H1 (cell line): ENCODE results near the gene SLC1A5. TPM values are rescaled to one million over a fixed set of nuclear protein-coding genes. Genes with fewer than 3 reads are reported as not detected.

ENCODE experiments used
- CTCF ChIA-PET: fragments of 300-600 bp; sonication (Branson Sonifier 250); formaldehyde crosslinking; loops from one replicate; lab custom pipeline; 2021; ENCODE audit not compliant: partially characterized antibody; lab: Charles Lee
- POLR2A ChIA-PET: fragments of 300-600 bp; sonication (Branson Sonifier 250); formaldehyde crosslinking; loops from one replicate; lab custom pipeline; 2021; ENCODE audit warnings: inconsistent platforms; ENCODE audit not compliant: partially characterized antibody; lab: Charles Lee
- DNase-seq, 2 experiments: peaks; one replicate each; pipeline versions ENCODE4 v3.0.0 to v3.0.0-alpha.2; 2010 to 2022; ENCODE audit warnings: low spot score in 2 of 2, low read depth in 1 of 2, mixed read lengths in 1 of 2
- FAIRE-seq: peaks from 2 replicates; lab custom pipeline; 2011; peaks lifted over from hg19 to GRCh38; lab: Jason Lieb, UNC
- H2AFZ ChIP-seq: 2 replicates; pipeline ENCODE4 v1.8.1; 2012; ENCODE audit warnings: low read length, inconsistent platforms
- H2AK5ac ChIP-seq: 2 replicates; pipeline ENCODE4 v1.6.1; 2013; ENCODE audit warnings: low read depth, low read length
- H2BK120ac ChIP-seq: replicated peaks from 2 replicates; pipeline ENCODE3; 2013; ENCODE audit warnings: low read depth, low read length, inconsistent platforms
- H2BK12ac ChIP-seq: 2 replicates; pipeline ENCODE4 v1.6.1; 2013; ENCODE audit warnings: low read depth, low read length
- H2BK15ac ChIP-seq: 2 replicates; pipeline ENCODE4 v1.6.1; 2013; ENCODE audit warnings: low read length
- H2BK20ac ChIP-seq: 2 replicates; pipeline ENCODE4 v1.6.1; 2013; ENCODE audit warnings: low read length
- H2BK5ac ChIP-seq: 2 replicates; pipeline ENCODE4 v1.6.1; 2013; ENCODE audit warnings: low read depth, low read length
- H3K14ac ChIP-seq: 2 replicates; pipeline ENCODE4 v1.6.1; 2013; ENCODE audit warnings: inconsistent platforms; ENCODE audit not compliant: insufficient read length
- H3K18ac ChIP-seq: 2 replicates; pipeline ENCODE4 v1.6.1; 2013; ENCODE audit warnings: low read length; ENCODE audit errors: extremely low read depth
- H3K23ac ChIP-seq: 2 replicates; pipeline ENCODE4 v1.6.1; 2013; ENCODE audit warnings: inconsistent platforms; ENCODE audit not compliant: insufficient read length
- H3K23me2 ChIP-seq: 2 replicates; pipeline ENCODE4 v1.6.1; 2013; ENCODE audit warnings: low read depth, low read length
- H3K27ac ChIP-seq: 2 replicates; pipeline ENCODE4 v1.6.1; 2011; ENCODE audit warnings: low read depth, low read length, inconsistent platforms
- H3K27me3 ChIP-seq, 4 experiments: replicated peaks in 1 of 4; 1 replicate in 1 of 4; 2 replicates in 3 of 4; pipeline versions ENCODE4 v1.6.1 to v1.8.1; 2011 to 2013; ENCODE audit warnings: low read length in 3 of 4, mild to moderate bottlenecking in 3 of 4, inconsistent platforms in 2 of 4, mixed read lengths in 2 of 4, moderate library complexity in 1 of 4; ENCODE audit not compliant: control insufficient read depth in 3 of 4, insufficient read depth in 3 of 4; ENCODE audit errors: extremely low read depth in 1 of 4
- H3K36me3 ChIP-seq, 4 experiments: 2 replicates each; pipeline versions ENCODE4 v1.6.1 to v1.8.1; 2011 to 2013; ENCODE audit warnings: mild to moderate bottlenecking in 4 of 4, low read length in 3 of 4, moderate library complexity in 2 of 4, control low read depth in 1 of 4, inconsistent platforms in 1 of 4; ENCODE audit not compliant: insufficient read depth in 4 of 4, control insufficient read depth in 2 of 4
- H3K4ac ChIP-seq: replicated peaks from 2 replicates; pipeline ENCODE3; 2013; ENCODE audit warnings: low read length, low read depth, mixed read lengths, inconsistent platforms; ENCODE audit not compliant: insufficient read length
- H3K4me1 ChIP-seq, 4 experiments: replicated peaks in 1 of 4; 1 replicate in 1 of 4; 2 replicates in 3 of 4; pipeline versions ENCODE4 v1.6.1 to v1.8.1; 2011 to 2013; ENCODE audit warnings: low read length in 3 of 4, inconsistent platforms in 2 of 4, mixed read lengths in 1 of 4; ENCODE audit not compliant: insufficient read depth in 4 of 4, control insufficient read depth in 3 of 4
- H3K4me2 ChIP-seq, 2 experiments: 2 replicates each; pipeline versions ENCODE4 v1.6.1 to v1.8.1; 2011 to 2013; ENCODE audit warnings: low read depth in 2 of 2, low read length in 2 of 2, control low read depth in 1 of 2, inconsistent platforms in 1 of 2, mild to moderate bottlenecking in 1 of 2; ENCODE audit not compliant: insufficient read depth in 1 of 2
- H3K4me3 ChIP-seq, 4 experiments: fragments of 200-600, 300-600 bp in 1 of 4; sonication (generic), shearing (Covaris generic), sonication (Bioruptor Twin) in 1 of 4; 2 replicates each; pipeline versions ENCODE4 v1.5.1 to v1.8.1; 2011 to 2016; ENCODE audit warnings: low read length in 4 of 4, low read depth in 3 of 4, control low read depth in 2 of 4, inconsistent platforms in 2 of 4, mild to moderate bottlenecking in 2 of 4, mixed read lengths in 1 of 4, moderate library complexity in 1 of 4; ENCODE audit not compliant: insufficient read depth in 2 of 4; ENCODE audit errors: extremely low read depth in 1 of 4
- H3K56ac ChIP-seq: replicated peaks from 2 replicates; pipeline ENCODE3; 2013; ENCODE audit warnings: low read depth, mild to moderate bottlenecking, mixed read lengths, low read length, inconsistent platforms; ENCODE audit not compliant: insufficient read length
- H3K79me1 ChIP-seq: 2 replicates; pipeline ENCODE4 v1.6.1; 2013; ENCODE audit warnings: low read depth, low read length, control low read depth
- H3K79me2 ChIP-seq, 2 experiments: 2 replicates each; pipeline versions ENCODE4 v1.6.1 to v1.8.1; 2012 to 2013; ENCODE audit warnings: low read length in 2 of 2, mild to moderate bottlenecking in 2 of 2, inconsistent platforms in 1 of 2; ENCODE audit not compliant: insufficient read depth in 2 of 2, control insufficient read depth in 1 of 2
- H3K9ac ChIP-seq, 4 experiments: replicated peaks in 1 of 4; 1 replicate in 1 of 4; 2 replicates in 3 of 4; pipeline versions ENCODE4 v1.6.1 to v1.8.1; 2011 to 2013; ENCODE audit warnings: low read depth in 3 of 4, low read length in 3 of 4, control low read depth in 2 of 4, mild to moderate bottlenecking in 2 of 4, moderate library complexity in 2 of 4, inconsistent platforms in 1 of 4; ENCODE audit errors: extremely low read depth in 1 of 4
- H3K9me3 ChIP-seq, 2 experiments: 2 replicates each; pipeline versions ENCODE4 v1.6.1 to v1.8.1; 2012 to 2013; ENCODE audit warnings: mild to moderate bottlenecking in 2 of 2, moderate library complexity in 2 of 2, control low read depth in 1 of 2, inconsistent platforms in 1 of 2, low read depth in 1 of 2, low read length in 1 of 2, mixed read lengths in 1 of 2; ENCODE audit not compliant: insufficient read depth in 2 of 2
- H4K20me1 ChIP-seq, 2 experiments: replicated peaks in 1 of 2; 2 replicates each; pipeline versions ENCODE3 to v1.8.1; 2011 to 2013; ENCODE audit warnings: inconsistent platforms in 2 of 2, low read length in 2 of 2, mild to moderate bottlenecking in 1 of 2; ENCODE audit not compliant: insufficient read depth in 2 of 2, control insufficient read depth in 1 of 2
- H4K5ac ChIP-seq: 2 replicates; pipeline ENCODE4 v1.6.1; 2013; ENCODE audit warnings: low read length, low read depth, mixed read lengths, inconsistent platforms; ENCODE audit not compliant: insufficient read length
- H4K8ac ChIP-seq: 2 replicates; pipeline ENCODE4 v1.8.0; 2013; ENCODE audit warnings: mild to moderate bottlenecking, moderate library complexity, low read length, inconsistent platforms; ENCODE audit not compliant: insufficient read depth; ENCODE audit errors: extremely low read depth
- H4K91ac ChIP-seq: replicated peaks from 2 replicates; pipeline ENCODE3; 2013; ENCODE audit warnings: low read length, mixed read lengths, inconsistent platforms; ENCODE audit not compliant: insufficient read length
- BACH1 ChIP-seq: IDR thresholded peaks from 2 replicates; pipeline ENCODE4 v1.6.1; 2012; ENCODE audit warnings: low read length, improper control_type of control experiment
- CBX5 ChIP-seq: fragments of 300-800, 300-1000 bp; sonication (generic); IDR thresholded peaks from 2 replicates; pipeline ENCODE4 v1.7.1; 2016; ENCODE audit warnings: antibody characterized with exemption, low read length, low read depth
- CREB1 ChIP-seq: IDR thresholded peaks from 2 replicates; pipeline ENCODE4 v1.6.1; 2012; ENCODE audit warnings: inconsistent platforms
- CTBP2 ChIP-seq: IDR thresholded peaks from 2 replicates; pipeline ENCODE4 v1.7.0; 2011; ENCODE audit warnings: borderline replicate concordance, mild to moderate bottlenecking, moderate library complexity, mixed read lengths, low read length; ENCODE audit not compliant: insufficient read depth, insufficient read length
- PHF8 ChIP-seq: fragments of 200-600 bp; sonication (generic); conservative IDR thresholded peaks from 2 replicates; pipeline ENCODE4 v1.7.1; 2012; ENCODE audit warnings: low read depth, mild to moderate bottlenecking, inconsistent platforms, low read length, moderate library complexity
- RXRA ChIP-seq: IDR thresholded peaks from 2 replicates; pipeline ENCODE4 v1.6.1; 2011; ENCODE audit warnings: low read depth, mild to moderate bottlenecking, low read length, moderate library complexity; ENCODE audit not compliant: insufficient read depth
- TAF7 ChIP-seq: optimal IDR thresholded peaks from 2 replicates; pipeline ENCODE3; 2011; ENCODE audit warnings: low read depth, mild to moderate bottlenecking, inconsistent platforms, low read length, moderate library complexity, borderline replicate concordance
- WGBS, 2 experiments: shearing (Covaris generic) in 1 of 2; methylation state at CpG; one replicate each; pipeline versions ENCODE4 v1.1.6 to v1.1.7; 2013 to 2015; ENCODE audit warnings: low lambda C conversion rate in 2 of 2, mixed read lengths in 2 of 2, inconsistent platforms in 1 of 2, low coverage in 1 of 2, missing lambda C conversion rate in 1 of 2; ENCODE audit not compliant: insufficient replicate concordance in 2 of 2, insufficient coverage in 1 of 2, insufficient read length in 1 of 2; ENCODE audit errors: extremely low coverage in 1 of 2, missing lambda C conversion rate in 1 of 2; 5-methylcytosine and 5-hydroxymethylcytosine counted together
- polyA plus RNA-seq, 7 experiments: library from polyadenylated mRNA; depleted of rRNA in 3 of 7; stranded (reverse) in 5 of 7; unstranded in 2 of 7; fragments of >200 nt in 5 of 7; fragments of 200-250 nt in 2 of 7; gene quantifications; 1 replicate in 5 of 7; 2 replicates in 1 of 7; 4 replicates in 1 of 7; pipeline versions ENCODE4 v1.2.1 to v1.2.3, GENCODE V29; 2011 to 2013; ENCODE audit warnings: missing spikeins in 2 of 7, mixed read lengths in 2 of 7
- total RNA-seq: library from RNA; stranded (reverse); fragmentation: NEBNext Ultra II Directional; extraction: Animal tissue kit (Norgen Biotek cat#: 25700); gene quantifications from 2 replicates; pipeline ENCODE4 v1.2.1, GENCODE V29; 2021

Gene SLC1A5
- total and polyA plus RNA-seq, 2 of the 8 experiments (the other 6 are each of a cell fraction or from before 2014, with no cell fraction given): 291 to 351 TPM

GRCh38 chr19:46745030-46745429 lies 43.4 kb downstream of the SLC1A5 start:
- Histone ChIP-seq H2BK15ac (0 out of 2 replicates have a peak overlapping the region, but pooled peaks have one; percentile 46), H4K91ac (no peak overlapping the region), H2BK5ac (0 out of 2 replicates have a peak overlapping the region, but pooled peaks have one; percentile 81), H3K23ac (peak overlapping the region; percentile 2), H2BK20ac (no peak overlapping the region), H3K4me3 (peak overlapping the region; percentile 84 to 97 (median 93)), H3K79me2 (peaks cover 46 to 59% of the 10 kb centered on the region in 2 experiments), H2BK120ac (no peak overlapping the region), H3K9me3 (no peaks in the 10 kb centered on the region), H3K4me1 (peaks cover 0 to 14% (median 4%) of the 10 kb centered on the region in 4 experiments; a peak in 6 of 7 replicates), H2BK12ac (0 out of 2 replicates have a peak overlapping the region, but pooled peaks have one; percentile 7), H2AK5ac (no peak overlapping the region), H4K8ac (no peak overlapping the region), H4K5ac (no peak overlapping the region), H3K9ac (peak overlapping the region; percentile 50 to 89 (median 85)), H3K4me2 (peak overlapping the region; percentile 94 to 96), H3K23me2 (peaks cover 11% of the 10 kb centered on the region), H3K36me3 (peaks cover 0 to 6% (median 1%) of the 10 kb centered on the region in 4 experiments; a peak in 2 of 8 replicates), H3K14ac (no peak overlapping the region), H4K20me1 (peaks cover 34 to 37% of the 10 kb centered on the region in 2 experiments), H3K27me3 (no peaks in the 10 kb centered on the region), H3K79me1 (peaks cover 12% of the 10 kb centered on the region), H3K27ac (peak overlapping the region; percentile 85), H3K4ac (no peak overlapping the region), H3K56ac (peak overlapping the region; percentile 42), H3K18ac (peak overlapping the region; percentile 25; the same call in 1 of the 2 replicates), H2AFZ (no peak overlapping the region)
- FAIRE-seq: no peak
- 43% methylated on average over 8 of the region's 8 CpGs; no CpG with 5 or more reads in 1 of the 2 experiments for WGBS, 2 experiments
- DNase-seq: no peak
- ChIA-PET POLR2A (interaction anchor here (0.8 to 2.1 kb wide), 7 partner anchors 12 to 368 kb away, joined by 3 to 10 read pairs (median 4); partner anchors contain the start of genes SLC1A5 and ZC3H4), CTCF (interaction anchor here (0.7 to 2.8 kb wide), 3 partner anchors 9 to 95 kb away, joined by 3 to 16 read pairs (median 6); no protein-coding TSS in a partner anchor)
- TF ChIP-seq PHF8 (no peak), CREB1 (no peak), CBX5 (no peak), BACH1 (no peak), RXRA (no peak), CTBP2 (no peak), TAF7 (no peak)
